ENCODE results near the gene BBX.

The BBX gene

GRCh38 chr3:107604057-107604822 lies 81.5 kb downstream of the BBX start:
- DNase-seq, result no peak

DNA sequence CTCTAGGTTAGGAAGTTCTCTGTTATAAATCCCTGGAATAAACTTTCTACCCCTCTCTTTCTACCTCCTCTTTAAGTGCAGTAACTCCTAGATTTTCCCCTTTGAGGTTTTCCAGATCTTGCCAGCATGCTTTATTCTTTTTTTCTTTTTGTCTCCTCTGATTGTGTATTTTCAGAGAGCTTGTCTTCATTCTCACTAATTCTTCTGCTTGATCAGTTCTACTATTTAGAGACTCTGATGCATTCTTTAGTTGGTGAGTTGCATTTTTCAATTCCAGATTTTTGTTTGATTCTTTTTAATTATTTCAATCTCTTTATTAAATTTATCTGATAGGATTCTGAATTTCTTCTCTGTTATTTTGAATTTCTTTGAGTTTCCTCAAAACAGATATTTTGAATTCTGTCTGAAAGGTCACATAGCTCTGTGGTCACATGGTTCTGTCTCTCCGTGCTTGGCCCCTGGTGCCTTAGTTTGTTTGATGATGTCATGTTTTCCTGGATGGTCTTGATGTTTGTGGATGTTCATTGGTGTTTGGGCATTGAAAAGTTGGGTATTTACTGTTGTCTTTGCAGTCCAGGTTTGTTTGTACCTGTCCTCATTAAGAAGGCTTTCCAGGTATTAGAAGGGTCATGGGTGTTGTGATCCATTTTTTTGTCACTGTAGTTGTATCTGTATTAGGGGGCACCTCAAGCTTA lies 89.2 kb downstream of the BBX start:
- no peak for DNase-seq

- DNase-seq, result no peak
Observed at GRCh38 chr3:107612664-107613084, 89.9 kb downstream of the BBX start.

GRCh38 chr3:107619549-107619948 lies 96.8 kb downstream of the BBX start:
- DNase-seq, result no peak

GRCh38 chr3:107620534-107620933 lies 97.8 kb downstream of the BBX start:
- DNase-seq, result no peak

DNA sequence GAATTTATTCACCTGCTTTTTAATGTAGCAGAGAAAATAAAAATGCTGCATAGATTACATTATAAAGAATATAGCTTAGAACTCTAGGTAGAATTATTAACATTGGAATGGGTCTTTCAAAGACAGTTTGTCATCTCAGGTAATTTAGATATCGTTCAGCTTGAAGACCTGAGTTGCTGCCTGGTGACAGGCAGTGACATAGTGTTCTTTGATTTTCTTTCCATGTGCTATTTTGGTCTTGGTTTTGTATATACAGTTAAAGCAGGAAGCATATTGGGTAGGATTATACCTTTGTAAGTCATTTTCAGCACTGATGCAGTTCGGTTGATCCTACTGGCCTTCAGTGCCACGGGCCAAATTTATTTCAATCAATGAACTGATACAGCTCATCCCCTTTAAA lies 98.7 kb downstream of the BBX start:
- DNase-seq, result no peak

- DNase-seq, result no peak
Observed at GRCh38 chr3:107627962-107628542, 105.3 kb downstream of the BBX start.

DNA sequence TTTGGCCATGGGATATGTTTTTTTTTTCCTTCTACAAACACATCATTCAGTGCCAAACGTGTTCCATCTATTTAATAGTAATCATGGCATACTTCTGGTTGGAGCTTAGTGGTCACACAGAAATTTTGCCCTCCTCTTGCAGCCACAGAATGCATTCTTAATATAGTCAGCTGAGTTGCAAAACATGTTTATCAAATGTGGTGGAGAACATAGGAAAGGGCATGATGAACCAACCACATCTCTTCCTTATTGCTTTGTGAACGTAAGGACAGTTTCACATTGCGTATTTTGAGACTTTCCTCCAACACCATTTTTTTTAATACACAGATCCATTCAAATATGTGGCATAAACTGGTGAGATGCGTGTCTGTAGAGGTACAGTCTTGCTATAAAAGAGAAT lies 106.8 kb downstream of the BBX start:
- DNase-seq, result no peak

- DNase-seq, result no peak
Observed at GRCh38 chr3:107630779-107631178, 108.0 kb downstream of the BBX start.

DNA sequence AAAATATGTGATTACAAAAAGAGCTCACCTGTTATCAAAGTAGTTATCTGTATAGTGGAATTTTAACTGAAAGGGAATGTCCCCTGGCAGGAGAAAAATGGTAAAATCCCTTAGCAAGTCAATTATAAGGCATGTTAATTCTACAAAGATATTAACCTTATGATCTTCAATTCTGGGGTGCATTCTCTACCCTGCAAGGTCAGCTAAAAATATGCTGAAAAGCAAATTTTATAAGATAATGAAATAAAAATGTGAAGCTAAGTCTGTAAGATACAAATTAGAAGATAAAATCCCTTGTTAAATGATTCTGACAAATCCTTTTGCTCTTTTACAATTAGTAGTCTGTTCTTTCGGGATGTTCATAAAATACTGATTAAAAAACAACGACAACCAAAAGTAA lies 109.8 kb downstream of the BBX start:
- DNase-seq, result no peak

- no peak for DNase-seq
Observed at GRCh38 chr3:107633327-107634098, 110.8 kb downstream of the BBX start.

- DNase-seq, result no peak
Observed at GRCh38 chr3:107634099-107634489, 111.3 kb downstream of the BBX start.

GRCh38 chr3:107637416-107638183 lies 114.8 kb downstream of the BBX start:
- DNase-seq, result no peak

DNA sequence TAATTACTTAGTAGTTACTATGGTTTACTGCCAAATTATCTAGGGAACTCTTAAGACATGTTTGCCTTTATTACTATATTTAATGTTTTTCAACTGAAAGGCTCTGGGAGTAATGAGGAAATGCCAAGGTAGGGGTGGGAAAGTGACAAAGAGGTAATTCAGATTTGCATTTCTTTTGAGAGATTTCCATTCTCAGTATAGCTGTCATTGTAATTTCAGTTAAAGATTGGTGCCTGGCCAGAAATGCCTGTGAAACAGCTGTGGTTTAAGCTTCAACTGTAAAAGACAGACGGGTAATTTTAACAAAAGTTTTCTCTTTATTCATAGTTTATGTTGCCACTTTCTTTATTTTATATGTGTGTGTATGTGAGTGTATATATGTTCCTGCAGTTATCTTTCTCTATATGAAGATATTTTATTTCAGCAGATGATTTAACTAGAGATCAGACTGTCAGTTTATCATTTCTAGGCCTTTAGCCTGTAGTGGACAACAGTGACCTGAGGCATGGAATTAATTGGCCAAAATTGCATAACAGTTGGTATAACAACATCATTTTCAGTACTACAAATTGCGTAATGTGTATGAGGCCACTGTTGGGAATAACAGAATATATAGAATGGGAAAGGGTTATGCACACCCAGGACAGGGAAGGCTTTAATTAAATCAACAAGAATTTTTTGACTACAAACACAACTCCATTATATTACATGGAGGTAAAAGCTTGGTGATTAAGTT lies 119.0 kb downstream of the BBX start:
- DNase-seq, result no peak

DNA sequence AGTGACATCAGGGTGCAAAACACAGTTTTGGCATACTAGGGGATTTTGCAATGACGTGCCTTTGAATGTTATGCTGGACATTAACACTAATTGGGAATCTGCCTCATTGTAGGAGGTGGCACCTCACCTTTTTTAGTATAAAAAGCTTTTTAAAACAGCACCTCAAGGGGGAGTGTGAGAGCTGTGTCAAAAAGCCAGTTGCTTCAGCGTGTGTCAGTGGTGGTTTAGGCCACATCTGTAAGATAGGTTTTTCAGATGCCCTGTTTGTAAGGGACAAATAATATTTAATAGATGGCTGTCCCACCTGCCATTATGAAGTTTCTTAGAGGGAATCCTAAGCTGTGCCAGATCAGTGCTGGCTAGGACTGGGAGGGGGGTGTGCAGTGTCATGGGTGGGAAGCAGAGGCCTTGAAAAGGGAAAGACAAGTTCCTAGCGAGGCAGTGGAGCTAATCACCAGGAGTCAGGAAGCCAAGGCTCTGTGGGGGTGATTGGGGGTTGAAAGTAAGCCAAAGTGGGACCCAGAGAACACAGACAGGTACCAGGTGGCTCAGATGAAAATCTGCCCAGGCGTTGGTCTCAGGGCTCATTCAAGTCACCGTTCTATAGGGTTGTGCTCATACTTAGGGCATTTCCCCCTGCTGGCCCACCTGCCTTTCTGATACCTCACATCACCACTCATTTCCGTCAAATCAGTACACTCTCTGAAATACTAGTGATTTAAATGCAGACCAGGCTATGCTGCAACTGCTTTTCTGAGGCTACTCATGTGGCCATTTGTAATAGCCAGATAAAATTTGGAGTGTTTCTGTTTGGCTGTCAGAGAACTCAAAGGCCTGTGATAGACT lies 120.5 kb downstream of the BBX start:
- no peak for DNase-seq

DNA sequence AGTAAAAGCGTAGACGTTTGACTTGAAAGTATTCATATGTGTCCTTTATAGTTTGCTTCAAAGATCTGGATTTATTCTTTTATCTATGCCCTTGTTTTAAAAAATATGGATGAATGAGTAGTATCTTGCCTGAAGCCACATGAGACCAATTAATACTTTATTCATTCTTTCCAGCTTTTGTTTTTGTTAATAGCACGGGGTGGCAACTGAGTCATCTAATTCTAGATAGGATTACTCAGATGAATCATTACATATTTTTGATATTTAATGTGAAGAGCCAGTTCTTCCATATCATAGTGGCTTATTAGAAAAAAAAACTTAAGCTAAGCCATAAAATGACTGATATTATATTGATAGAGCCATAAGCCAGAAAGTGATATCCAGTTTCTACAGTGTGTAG lies 121.9 kb downstream of the BBX start:
- DNase-seq, result no peak

DNA sequence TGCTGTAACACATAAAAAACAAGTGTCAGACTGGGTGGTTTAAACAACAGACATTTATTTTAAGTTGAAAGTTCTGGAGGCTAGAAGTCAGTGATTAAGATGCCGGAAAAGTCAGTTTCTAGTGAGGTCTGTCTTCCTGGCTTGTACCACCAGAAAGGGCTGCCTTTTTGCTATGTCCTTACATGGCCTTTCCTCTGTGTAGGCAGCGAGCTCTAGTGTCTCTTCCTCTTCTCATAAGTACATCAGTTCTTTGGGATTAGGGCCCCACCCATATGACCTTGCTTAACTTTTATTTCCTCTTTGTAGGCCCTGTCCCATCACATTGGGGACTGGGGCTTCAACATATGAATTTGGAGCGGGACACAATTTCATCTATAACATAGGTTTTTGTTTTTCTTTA lies 128.0 kb downstream of the BBX start:
- DNase-seq, result no peak

- DNase-seq, result no peak
Observed at GRCh38 chr3:107651782-107652181, 129.0 kb downstream of the BBX start.

DNA sequence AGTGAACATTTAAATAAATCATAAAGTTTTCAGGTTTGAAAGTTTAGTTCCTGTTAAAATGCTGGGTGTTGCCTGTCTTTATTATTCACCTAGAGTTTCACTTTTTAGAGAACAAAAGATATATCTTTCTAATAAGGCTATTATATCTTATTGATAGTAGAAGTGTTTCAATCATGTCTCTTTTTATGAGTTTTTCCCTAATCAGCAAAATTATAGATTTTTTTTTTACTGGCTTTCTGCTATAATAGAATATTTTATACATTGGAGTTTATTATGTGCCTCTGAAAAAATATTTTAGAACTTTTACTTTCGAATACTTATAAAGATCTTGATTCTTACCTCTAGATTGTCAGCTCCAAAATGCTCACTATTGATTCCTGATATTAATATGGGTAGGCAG lies 131.5 kb downstream of the BBX start:
- DNase-seq, result no peak

DNA sequence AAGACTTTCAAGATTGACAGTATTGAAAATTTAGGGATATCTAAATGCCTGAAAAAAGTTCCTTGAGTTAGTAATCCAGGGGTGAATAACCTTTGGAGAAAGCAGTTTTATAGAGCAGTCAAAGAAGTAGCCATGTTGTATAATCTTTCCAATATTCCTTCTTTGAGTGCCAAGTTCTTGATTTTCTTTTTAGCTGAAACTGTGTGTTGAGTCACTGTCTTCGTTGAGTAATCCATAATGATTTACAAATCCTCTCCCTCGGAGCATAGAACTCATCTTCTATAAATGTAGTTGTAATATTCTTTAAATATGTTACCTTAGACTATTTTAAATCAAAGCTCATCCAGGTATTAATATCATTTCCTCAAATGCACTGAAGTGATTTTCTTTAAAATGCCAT lies 135.2 kb downstream of the BBX start:
- no peak for DNase-seq
